IgD-negative memory B cell (primary cell): ENCODE data around the gene SLC38A3. TPM values are rescaled to one million over a fixed set of nuclear protein-coding genes. Genes with fewer than 3 reads are reported as not detected.
A peak's percentile ranks its signal among the peaks of the same experiment; 100 is the strongest.
"Not testable (repeated sequence)": the region's sequence is repeated elsewhere in the genome, so short reads cannot be mapped to it uniquely, and the experiment has no call there.

Experiments used
- H3K27ac Mint-ChIP-seq, 3 donors: one replicate each; pipeline ENCODE4 v1.8.0; 2020 to 2022; ENCODE audit warnings: mild to moderate bottlenecking in 3 of 3, mixed read lengths in 3 of 3, moderate library complexity in 1 of 3
- H3K27me3 Mint-ChIP-seq: one replicate; pipeline ENCODE4 v1.8.0; 2021; ENCODE audit warnings: mixed read lengths
- H3K36me3 Mint-ChIP-seq: one replicate; pipeline ENCODE4 v1.8.0; 2020; ENCODE audit warnings: mild to moderate bottlenecking, mixed read lengths
- H3K4me1 Mint-ChIP-seq, 3 donors: one replicate each; pipeline ENCODE4 v1.8.0; 2020 to 2022; ENCODE audit warnings: mixed read lengths in 3 of 3, mild to moderate bottlenecking in 1 of 3
- H3K4me3 Mint-ChIP-seq, 4 donors: one replicate each; pipeline ENCODE4 v1.8.0; 2020 to 2022; ENCODE audit warnings: mild to moderate bottlenecking in 4 of 4, mixed read lengths in 4 of 4, moderate library complexity in 3 of 4
- H3K9me3 Mint-ChIP-seq, 3 donors: one replicate each; pipeline ENCODE4 v1.8.0; 2020 to 2021; ENCODE audit warnings: mixed read lengths in 3 of 3, mild to moderate bottlenecking in 1 of 3
- polyA plus RNA-seq: library from polyadenylated mRNA; unstranded; fragments of 300-500 nt; fragmentation: Illumina TruSeq; gene quantifications from one replicate; pipeline ENCODE4 v1.2.3, GENCODE V29; 2021

The SLC38A3 gene
- polyA plus RNA-seq, 1 donor from 2014 or later, result not detected

DNA sequence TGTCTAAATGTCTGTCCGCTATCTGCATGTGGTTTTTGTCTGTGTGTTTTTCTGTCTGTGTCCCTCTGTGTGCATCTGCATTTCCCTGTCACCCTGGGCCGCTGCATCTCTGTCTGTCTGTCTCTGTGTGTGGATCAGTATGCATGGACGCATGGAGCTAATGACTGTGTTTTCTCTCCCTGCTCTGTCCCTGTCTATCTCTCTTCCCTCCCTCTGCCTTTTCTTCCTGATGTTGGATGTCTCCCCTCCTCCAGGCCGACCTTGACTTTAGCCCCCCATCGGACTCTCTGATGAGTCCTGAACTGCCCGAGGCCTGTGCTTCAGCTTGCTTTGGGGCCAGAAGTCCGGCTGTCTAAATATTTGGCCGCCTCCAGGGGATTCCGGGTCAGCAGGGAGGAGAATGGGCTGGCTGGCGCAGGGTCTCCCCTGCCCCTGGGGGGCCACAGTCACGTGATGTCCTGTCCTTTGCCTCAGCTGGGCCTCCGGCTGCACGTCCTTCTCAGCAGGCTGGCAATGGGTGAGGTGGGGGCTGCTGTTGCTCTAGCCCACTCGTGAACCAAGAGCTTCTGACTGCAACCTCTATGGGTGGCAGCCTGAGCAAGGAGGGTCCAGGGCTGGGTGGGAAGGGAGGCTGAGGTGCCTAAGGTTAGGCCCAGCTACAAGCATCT is 3.7 kb downstream of the SLC38A3 start:
- Mint-ChIP-seq H3K4me3 (no peak overlapping the region), H3K9me3 (no peaks in the 10 kb centered on the region), H3K4me1 (peaks cover 0 to 1% (median 0%) of the 10 kb centered on the region in 3 donors), H3K27me3 (peaks cover 21% of the 10 kb centered on the region), H3K36me3 (no peaks in the 10 kb centered on the region), H3K27ac (no peak overlapping the region)

DNA sequence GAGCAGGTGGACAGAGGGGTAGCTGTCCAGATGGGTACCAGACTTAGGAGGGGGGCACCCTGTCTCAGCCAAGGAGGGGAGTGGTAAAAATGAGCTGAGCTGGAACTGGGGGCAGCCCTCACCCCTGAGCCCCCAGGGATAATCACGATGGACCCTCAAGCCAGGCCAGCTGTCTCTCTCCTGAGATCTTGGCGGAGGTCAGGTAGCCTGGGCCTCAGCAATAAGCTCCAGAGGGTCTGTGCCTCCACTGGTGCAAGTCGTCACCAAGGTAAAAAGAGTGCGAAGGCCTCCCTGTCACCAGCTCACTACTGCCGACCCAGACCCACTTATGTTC is 5.1 kb downstream of the SLC38A3 start:
- Mint-ChIP-seq H3K36me3 (no peaks in the 10 kb centered on the region), H3K4me1 (peaks cover 0 to 1% (median 0%) of the 10 kb centered on the region in 3 donors), H3K27me3 (peaks cover 11% of the 10 kb centered on the region), H3K4me3 (no peak overlapping the region), H3K27ac (no peak overlapping the region), H3K9me3 (no peaks in the 10 kb centered on the region)

- no peaks in the 10 kb centered on the region for H3K9me3 Mint-ChIP-seq
- H3K4me3 Mint-ChIP-seq, result no peak overlapping the region
- no peaks in the 10 kb centered on the region for H3K36me3 Mint-ChIP-seq
- H3K4me1 Mint-ChIP-seq, result peaks cover 0 to 1% (median 0%) of the 10 kb centered on the region in 3 donors
- no peak overlapping the region for H3K27ac Mint-ChIP-seq
- peaks cover 10% of the 10 kb centered on the region for H3K27me3 Mint-ChIP-seq
Observed at GRCh38 chr3:50210510-50211367, 5.7 kb downstream of the SLC38A3 start.

GRCh38 chr3:50211368-50211717 is 6.3 kb downstream of the SLC38A3 start:
- not testable (repeated sequence) for H3K36me3 Mint-ChIP-seq, H3K9me3 Mint-ChIP-seq, H3K27ac Mint-ChIP-seq, H3K4me1 Mint-ChIP-seq, H3K27me3 Mint-ChIP-seq, H3K4me3 Mint-ChIP-seq

- Mint-ChIP-seq H3K36me3 (no peaks in the 10 kb centered on the region), H3K9me3 (no peaks in the 10 kb centered on the region), H3K27ac (no peak overlapping the region), H3K27me3 (peaks cover 1% of the 10 kb centered on the region), H3K4me3 (no peak overlapping the region), H3K4me1 (peaks cover 0 to 1% (median 0%) of the 10 kb centered on the region in 3 donors)
Observed at GRCh38 chr3:50211930-50212329, 6.9 kb downstream of the SLC38A3 start.

DNA sequence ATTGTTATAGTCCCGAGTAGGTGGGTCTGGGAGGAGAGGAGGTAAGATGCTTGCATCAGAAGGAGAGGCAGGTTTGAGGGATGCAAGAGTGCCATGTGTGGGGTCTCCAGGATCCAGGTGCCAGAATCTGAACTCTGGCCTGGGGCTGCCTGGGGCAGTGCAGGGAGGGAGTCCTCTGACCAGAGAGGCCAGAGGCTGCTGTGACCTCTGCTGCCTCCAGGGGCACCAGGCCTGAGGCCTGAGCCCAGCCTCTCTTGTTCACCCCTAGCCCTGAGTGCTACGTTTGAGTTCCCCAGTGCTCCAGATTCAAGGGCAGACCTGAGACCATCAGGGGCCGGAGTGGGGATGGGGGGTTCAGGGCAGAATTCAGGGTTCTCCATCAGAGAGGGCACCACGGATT is 7.4 kb downstream of the SLC38A3 start:
- no peaks in the 10 kb centered on the region for H3K36me3 Mint-ChIP-seq
- H3K9me3 Mint-ChIP-seq, result no peaks in the 10 kb centered on the region
- H3K27ac Mint-ChIP-seq, result no peak overlapping the region
- peaks cover 0 to 1% (median 0%) of the 10 kb centered on the region in 3 donors for H3K4me1 Mint-ChIP-seq
- no peaks in the 10 kb centered on the region for H3K27me3 Mint-ChIP-seq
- no peak overlapping the region for H3K4me3 Mint-ChIP-seq

DNA sequence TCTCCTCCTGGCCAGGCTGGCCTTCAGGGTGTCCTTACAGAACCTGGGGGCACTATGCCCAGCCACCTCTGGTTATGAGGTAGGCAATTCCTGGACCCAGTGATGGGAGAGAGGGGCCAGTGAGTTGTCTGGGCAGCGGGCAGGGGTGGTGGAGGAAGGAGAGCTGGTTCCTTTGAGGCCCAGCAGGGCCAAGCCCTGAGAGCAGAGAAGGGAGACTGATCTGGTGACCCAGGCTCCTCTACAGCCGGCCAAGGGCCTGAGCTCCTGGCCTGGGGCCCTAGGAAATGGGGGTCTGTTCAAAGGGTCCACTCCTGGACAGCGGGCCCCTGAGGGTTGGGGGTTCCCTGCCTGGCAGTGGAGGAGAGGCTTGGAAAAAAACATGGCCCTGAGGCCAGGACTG is 7.9 kb downstream of the SLC38A3 start:
- H3K36me3 Mint-ChIP-seq, result no peaks in the 10 kb centered on the region
- H3K4me3 Mint-ChIP-seq, result no peak overlapping the region
- peaks cover 0 to 1% (median 0%) of the 10 kb centered on the region in 3 donors for H3K4me1 Mint-ChIP-seq
- H3K27me3 Mint-ChIP-seq, result no peaks in the 10 kb centered on the region
- no peaks in the 10 kb centered on the region for H3K9me3 Mint-ChIP-seq
- no peak overlapping the region for H3K27ac Mint-ChIP-seq

DNA sequence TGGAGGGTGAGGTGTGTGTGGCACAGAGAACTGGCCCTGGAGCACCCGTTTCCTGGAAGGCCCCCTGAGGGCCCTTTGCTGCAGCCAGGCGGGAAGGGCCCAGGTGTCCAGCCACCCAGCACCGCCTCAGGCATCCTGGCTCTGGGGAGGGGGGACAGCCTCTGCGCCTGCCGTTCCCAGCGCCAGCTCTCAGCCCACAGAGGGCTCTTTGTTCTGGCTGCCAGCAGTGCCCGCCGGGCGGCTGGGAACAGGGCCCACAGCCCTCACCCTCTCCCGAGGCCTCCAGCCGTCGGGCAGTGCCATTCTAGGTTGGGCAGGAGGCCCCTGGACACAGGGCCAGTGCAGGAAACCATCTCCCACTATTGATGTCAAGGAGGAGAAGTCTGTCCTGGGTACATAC is 8.3 kb downstream of the SLC38A3 start:
- Mint-ChIP-seq H3K4me1 (peaks cover 0 to 1% (median 0%) of the 10 kb centered on the region in 3 donors), H3K4me3 (no peak overlapping the region), H3K27ac (no peak overlapping the region), H3K9me3 (no peaks in the 10 kb centered on the region), H3K27me3 (no peaks in the 10 kb centered on the region), H3K36me3 (no peaks in the 10 kb centered on the region)

DNA sequence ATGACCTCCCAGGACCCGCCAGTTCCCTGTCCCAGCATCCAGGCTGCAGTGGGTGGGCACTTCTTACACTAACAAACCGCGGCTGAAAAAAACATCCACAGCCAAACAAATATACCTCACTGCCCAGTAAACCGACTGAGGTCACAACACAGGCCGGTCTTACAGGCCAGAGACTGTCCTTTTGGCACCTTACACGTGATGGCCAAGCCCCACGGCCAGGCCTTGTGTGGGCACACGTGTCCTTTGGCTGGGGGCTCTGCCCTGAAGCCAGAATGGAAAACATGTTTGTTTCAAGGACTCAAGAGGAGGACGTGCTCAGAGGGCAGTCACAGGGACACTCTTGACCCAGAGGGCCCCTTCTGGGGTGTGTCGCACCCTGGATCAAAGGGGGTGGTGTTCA is 9.8 kb downstream of the SLC38A3 start:
- no peaks in the 10 kb centered on the region for H3K4me1 Mint-ChIP-seq
- H3K9me3 Mint-ChIP-seq, result no peaks in the 10 kb centered on the region
- no peak overlapping the region for H3K4me3 Mint-ChIP-seq
- no peaks in the 10 kb centered on the region for H3K27me3 Mint-ChIP-seq
- H3K36me3 Mint-ChIP-seq, result no peaks in the 10 kb centered on the region
- H3K27ac Mint-ChIP-seq, result no peak overlapping the region

DNA sequence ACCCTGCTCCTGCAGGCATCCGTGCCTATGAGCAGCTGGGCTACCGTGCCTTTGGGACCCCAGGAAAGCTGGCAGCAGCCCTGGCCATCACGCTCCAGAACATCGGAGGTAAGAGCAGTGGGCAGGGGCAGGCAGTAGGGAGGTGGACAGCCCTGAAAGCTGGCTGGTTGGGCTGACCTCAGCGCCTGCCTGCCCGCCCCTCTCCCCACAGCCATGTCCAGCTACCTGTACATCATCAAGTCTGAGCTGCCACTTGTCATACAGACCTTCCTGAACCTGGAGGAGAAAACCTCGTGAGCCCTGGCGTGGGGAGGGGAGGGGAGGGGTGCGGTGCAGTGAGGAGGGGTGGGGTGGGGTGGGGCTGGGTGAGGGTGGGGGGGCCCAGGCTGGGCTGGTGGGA is 10.5 kb downstream of the SLC38A3 start:
- Mint-ChIP-seq H3K4me1 (no peaks in the 10 kb centered on the region), H3K4me3 (no peak overlapping the region), H3K27me3 (no peaks in the 10 kb centered on the region), H3K36me3 (no peaks in the 10 kb centered on the region), H3K27ac (no peak overlapping the region), H3K9me3 (no peaks in the 10 kb centered on the region)

DNA sequence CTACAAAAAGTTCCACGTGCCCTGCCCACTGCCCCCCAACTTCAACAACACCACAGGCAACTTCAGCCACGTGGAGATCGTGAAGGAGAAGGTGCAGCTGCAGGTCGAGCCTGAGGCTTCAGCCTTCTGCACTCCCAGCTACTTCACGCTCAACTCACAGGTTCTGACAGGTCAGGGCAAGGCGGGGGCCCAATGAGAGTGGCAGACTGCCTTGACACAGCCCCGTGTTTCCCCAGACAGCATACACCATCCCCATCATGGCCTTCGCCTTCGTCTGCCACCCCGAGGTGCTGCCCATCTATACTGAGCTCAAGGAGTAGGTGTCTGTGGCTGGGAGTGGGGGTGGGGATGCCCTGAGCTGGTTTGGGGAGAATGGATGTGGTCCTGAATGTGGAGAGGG is 12.6 kb downstream of the SLC38A3 start:
- H3K9me3 Mint-ChIP-seq, result no peaks in the 10 kb centered on the region
- no peaks in the 10 kb centered on the region for H3K36me3 Mint-ChIP-seq
- H3K27me3 Mint-ChIP-seq, result no peaks in the 10 kb centered on the region
- H3K4me1 Mint-ChIP-seq, result no peaks in the 10 kb centered on the region
- no peak overlapping the region for H3K27ac Mint-ChIP-seq
- no peak overlapping the region for H3K4me3 Mint-ChIP-seq

GRCh38 chr3:50218448-50218847 is 13.4 kb downstream of the SLC38A3 start:
- Mint-ChIP-seq H3K4me1 (no peaks in the 10 kb centered on the region), H3K27ac (peak overlapping the region in 1 of 3 donors; percentile 53), H3K9me3 (no peaks in the 10 kb centered on the region), H3K36me3 (no peaks in the 10 kb centered on the region), H3K27me3 (no peaks in the 10 kb centered on the region), H3K4me3 (no peak overlapping the region)

GRCh38 chr3:50219285-50219684 is 14.2 kb downstream of the SLC38A3 start:
- H3K4me3 Mint-ChIP-seq, result no peak overlapping the region
- no peaks in the 10 kb centered on the region for H3K9me3 Mint-ChIP-seq
- H3K27me3 Mint-ChIP-seq, result peaks cover 2% of the 10 kb centered on the region
- no peaks in the 10 kb centered on the region for H3K4me1 Mint-ChIP-seq
- H3K36me3 Mint-ChIP-seq, result no peaks in the 10 kb centered on the region
- H3K27ac Mint-ChIP-seq, result no peak overlapping the region

GRCh38 chr3:50220109-50220508 is 15.0 kb downstream of the SLC38A3 start:
- no peaks in the 10 kb centered on the region for H3K36me3 Mint-ChIP-seq
- H3K27me3 Mint-ChIP-seq, result peaks cover 2% of the 10 kb centered on the region
- no peaks in the 10 kb centered on the region for H3K9me3 Mint-ChIP-seq
- H3K4me1 Mint-ChIP-seq, result no peaks in the 10 kb centered on the region
- no peak overlapping the region for H3K4me3 Mint-ChIP-seq
- no peak overlapping the region for H3K27ac Mint-ChIP-seq

DNA sequence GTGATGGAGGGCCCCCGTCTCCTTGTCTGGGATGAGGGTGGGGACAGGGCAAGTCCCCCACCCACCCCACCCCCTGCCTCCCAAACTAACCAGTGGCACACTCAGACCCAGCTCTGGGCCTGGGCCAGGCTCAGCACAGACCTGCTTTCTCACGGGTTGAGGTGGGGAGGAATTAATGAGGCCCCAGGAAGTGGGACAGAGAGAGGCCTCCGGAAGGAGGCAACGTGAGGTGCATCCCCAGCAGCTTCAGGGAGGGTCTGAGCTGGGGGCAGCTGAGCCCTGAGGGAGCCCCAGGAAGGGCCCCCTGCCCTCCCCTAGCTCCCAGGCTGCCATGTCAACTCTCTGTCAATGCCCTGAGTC is 16.0 kb downstream of the SLC38A3 start:
- Mint-ChIP-seq H3K4me3 (no peak overlapping the region), H3K4me1 (peaks cover 2 to 3% (median 2%) of the 10 kb centered on the region in 3 donors), H3K27me3 (peaks cover 2% of the 10 kb centered on the region), H3K36me3 (no peaks in the 10 kb centered on the region), H3K9me3 (no peaks in the 10 kb centered on the region), H3K27ac (no peak overlapping the region)
